ENCODE results near the gene FAM72C. TPM values are rescaled to one million over a fixed set of nuclear protein-coding genes. Genes with fewer than 3 reads are reported as not detected.
"Not testable (repeated sequence)": the region's sequence is repeated elsewhere in the genome, so short reads cannot be mapped to it uniquely, and the experiment has no call there.

FAM72C gene
- total and polyA plus RNA-seq, 8 donors: 0.18 to 3.5 (median 1.2) TPM

GRCh38 chr1:143972753-143973326, 1.1 kb upstream of the FAM72C start:
- H3K9me3 ChIP-seq; DNase-seq; H3K4me3 ChIP-seq; H3K4me1 ChIP-seq; H3K27ac ChIP-seq; H3K36me3 ChIP-seq; intact Hi-C loops (cut with DNase I); H3K27me3 ChIP-seq: not testable (repeated sequence)
- peak; percentile 49 for ATAC-seq

DNA sequence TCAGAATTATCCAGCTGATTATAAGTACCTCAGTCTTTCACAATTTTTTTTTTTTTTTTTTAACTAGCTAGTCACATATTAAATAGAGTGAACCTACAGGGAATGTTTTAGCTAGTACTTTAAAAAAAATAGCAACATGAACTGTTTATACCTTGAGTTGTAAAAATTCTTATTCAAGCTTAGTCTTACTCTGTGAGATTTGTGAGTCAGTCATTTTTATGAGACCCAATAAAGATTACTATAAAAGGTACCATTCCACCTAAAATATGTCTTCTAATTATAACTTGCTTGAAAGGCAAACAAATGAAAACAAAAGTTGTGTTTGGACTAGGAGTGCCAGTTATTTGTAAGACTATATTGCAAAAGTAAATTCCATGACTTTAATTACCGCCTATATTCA, 5.9 kb downstream of the FAM72C start:
- H3K4me3 ChIP-seq; H3K27ac ChIP-seq; DNase-seq; H3K9me3 ChIP-seq; intact Hi-C loops (cut with DNase I); ATAC-seq; H3K36me3 ChIP-seq; H3K4me1 ChIP-seq; H3K27me3 ChIP-seq: not testable (repeated sequence)

DNA sequence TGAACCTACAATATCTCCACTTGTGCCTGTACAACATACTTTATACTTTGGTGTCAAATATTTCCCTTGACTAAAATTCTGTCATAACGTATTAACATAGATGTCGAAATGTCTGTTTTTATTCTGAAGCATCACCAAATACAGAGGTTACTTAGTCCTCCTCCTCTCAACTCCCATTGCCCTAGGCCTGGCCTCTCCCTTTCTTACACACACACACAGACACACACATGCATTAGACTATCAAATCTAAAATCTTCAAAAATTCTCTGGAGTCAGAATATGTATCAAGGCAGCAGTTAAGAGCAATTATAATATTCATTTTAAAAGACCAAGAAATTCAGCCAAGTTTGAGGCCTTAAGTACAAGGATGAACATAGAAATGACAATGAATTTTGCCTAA, 7.5 kb downstream of the FAM72C start:
- not testable (repeated sequence) for H3K4me3 ChIP-seq, ATAC-seq

GRCh38 chr1:143955930-143956329, 15.9 kb downstream of the FAM72C start:
- ATAC-seq; H3K27me3 ChIP-seq; H3K9me3 ChIP-seq; H3K4me1 ChIP-seq; intact Hi-C loops (cut with DNase I); H3K36me3 ChIP-seq; H3K27ac ChIP-seq; DNase-seq; H3K4me3 ChIP-seq: not testable (repeated sequence)

More for the DNA sequence above, 7.5 kb downstream of the FAM72C start:
- intact Hi-C loops (cut with DNase I); H3K9me3 ChIP-seq; DNase-seq; H3K4me1 ChIP-seq; H3K36me3 ChIP-seq; H3K27me3 ChIP-seq; H3K27ac ChIP-seq: not testable (repeated sequence)

DNA sequence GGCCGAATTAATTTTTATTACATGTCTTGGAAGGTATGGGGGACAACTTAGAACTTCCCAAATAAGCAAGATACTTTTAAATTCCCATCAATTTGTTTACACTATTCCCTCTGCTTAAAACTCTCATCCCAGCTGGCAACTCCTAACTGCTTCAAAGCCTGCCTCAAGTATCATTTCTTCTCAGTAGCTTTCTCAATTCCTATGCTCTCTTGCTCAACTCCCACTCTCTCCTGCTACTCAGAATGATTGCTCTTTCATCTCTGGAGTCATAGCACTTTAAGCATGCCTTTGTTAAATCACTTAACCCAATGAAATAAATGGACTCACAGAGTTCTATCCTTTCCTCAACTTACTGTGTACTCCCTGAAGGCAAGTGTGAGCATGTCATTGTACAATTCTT, 18.9 kb downstream of the FAM72C start:
- H3K4me3 ChIP-seq; H3K9me3 ChIP-seq; H3K4me1 ChIP-seq; H3K27me3 ChIP-seq; DNase-seq; H3K27ac ChIP-seq; intact Hi-C loops (cut with DNase I); H3K36me3 ChIP-seq: not testable (repeated sequence)
- ATAC-seq: peak; percentile 71

- H3K36me3 ChIP-seq; H3K9me3 ChIP-seq; H3K27ac ChIP-seq; H3K4me1 ChIP-seq; H3K27me3 ChIP-seq; intact Hi-C loops (cut with DNase I); DNase-seq; H3K4me3 ChIP-seq: not testable (repeated sequence)
- peak; percentile 63 for ATAC-seq
Observed at GRCh38 chr1:143951485-143952391, 20.0 kb downstream of the FAM72C start.

DNA sequence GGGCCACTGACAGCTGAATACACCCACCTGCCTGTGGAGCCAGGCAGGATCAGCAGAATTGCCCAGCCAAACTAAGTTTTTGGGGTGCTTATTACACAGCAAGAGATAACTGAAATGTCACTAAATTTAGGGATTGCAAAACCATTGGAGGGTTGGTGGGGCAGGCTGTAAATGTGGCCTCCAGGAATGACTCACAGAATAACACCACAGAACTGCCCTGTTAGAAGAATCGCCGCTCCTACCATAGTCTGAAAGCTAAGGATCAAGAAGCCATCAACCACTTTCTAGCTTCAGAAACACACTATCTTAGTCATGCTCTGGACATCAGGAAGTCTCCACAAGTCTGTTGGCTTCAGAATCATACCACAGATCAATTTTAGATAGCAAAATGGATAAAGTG, 24.0 kb downstream of the FAM72C start:
- H3K36me3 ChIP-seq: not testable (repeated sequence)

DNA sequence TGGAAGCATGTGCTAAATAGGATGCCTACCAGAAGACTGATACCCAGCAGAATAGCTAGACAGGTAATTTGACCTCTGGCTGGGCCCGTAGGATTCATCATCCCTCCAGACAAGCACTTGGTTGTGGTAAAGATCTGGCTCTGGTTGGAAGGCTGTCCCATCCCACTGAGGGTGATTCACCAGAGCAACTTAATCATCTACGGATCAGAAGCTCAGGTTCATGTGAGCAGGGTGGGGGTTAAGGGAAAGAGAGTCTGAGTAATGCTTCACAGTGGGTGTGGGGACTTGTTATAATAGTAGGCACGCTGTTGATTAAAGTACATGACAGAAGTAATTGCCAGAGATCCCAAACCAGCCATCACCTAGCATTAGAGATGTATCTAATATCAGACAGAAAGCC, 26.5 kb downstream of the FAM72C start:
- H3K27me3 ChIP-seq; H3K9me3 ChIP-seq; intact Hi-C loops (cut with DNase I); DNase-seq; H3K4me3 ChIP-seq; H3K36me3 ChIP-seq; H3K27ac ChIP-seq; H3K4me1 ChIP-seq: not testable (repeated sequence)
- peak; percentile 32 for ATAC-seq

More for the DNA sequence above, 24.0 kb downstream of the FAM72C start:
- H3K4me1 ChIP-seq; H3K9me3 ChIP-seq; H3K27me3 ChIP-seq; H3K27ac ChIP-seq; DNase-seq; H3K4me3 ChIP-seq; intact Hi-C loops (cut with DNase I): not testable (repeated sequence)
- peak; percentile 15 for ATAC-seq

DNA sequence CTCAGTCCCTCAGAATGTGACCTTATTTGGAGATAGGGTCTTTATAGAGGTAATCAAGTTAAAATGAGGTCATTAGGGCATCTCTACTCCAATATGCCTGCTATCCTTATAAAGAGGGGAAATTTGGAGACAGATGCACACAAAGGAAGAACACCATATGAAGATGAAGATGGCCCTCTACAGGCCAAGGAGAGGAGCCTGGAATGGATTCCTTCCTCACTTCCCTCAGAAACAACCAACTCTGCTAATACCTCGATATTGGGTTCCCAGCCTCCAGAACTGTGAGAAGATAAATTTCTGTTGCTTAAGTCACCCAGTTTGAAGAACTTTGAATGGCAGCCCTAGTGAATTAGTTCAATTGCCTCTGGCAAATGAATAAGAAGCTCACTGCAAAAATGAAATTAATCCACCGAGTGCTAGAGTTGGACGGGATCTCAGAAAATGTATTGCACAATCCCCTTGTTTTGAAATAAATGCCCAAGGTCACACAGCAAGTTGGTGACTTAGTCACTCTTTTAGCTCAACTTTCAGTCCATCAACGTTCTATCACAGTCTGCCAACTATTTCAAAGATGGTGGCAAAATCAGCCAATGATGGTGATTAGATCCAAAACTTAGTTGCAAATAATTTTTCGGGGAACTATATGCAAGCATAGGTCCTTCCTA, 27.1 kb downstream of the FAM72C start:
- H3K36me3 ChIP-seq; intact Hi-C loops (cut with DNase I); H3K4me3 ChIP-seq; DNase-seq; H3K9me3 ChIP-seq; H3K27ac ChIP-seq; H3K4me1 ChIP-seq; H3K27me3 ChIP-seq: not testable (repeated sequence)
- peak; percentile 67 for ATAC-seq

DNA sequence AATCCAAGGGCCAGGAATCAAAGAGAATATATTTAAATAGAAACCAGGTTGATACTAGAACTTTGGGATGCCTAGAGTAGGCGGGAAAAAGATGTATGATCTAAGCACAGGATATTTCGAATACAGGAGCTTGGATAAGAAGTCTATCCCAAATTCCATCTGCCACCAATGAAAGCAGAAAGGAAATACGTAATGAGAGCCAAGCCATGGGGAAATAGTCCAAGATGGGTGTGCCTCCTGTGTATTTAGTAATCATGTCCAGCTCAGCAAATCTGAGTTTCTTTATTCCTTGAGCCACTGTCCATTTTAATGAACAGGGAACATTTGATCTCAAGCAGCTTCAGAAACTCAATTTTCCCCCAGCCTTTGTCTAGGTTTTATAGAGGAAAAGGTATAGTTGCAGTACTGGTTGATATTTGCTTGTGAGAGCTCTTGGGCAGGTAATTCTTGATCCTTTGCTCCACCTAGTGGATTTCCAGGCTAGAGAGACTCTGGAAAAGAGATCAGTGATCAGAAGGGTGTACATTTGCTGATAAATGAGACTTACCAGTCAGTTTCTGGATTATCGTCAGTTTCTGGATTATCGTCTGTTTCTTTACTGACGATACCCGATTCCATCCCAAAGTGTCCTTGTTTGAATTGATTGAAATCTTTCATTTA, 28.3 kb downstream of the FAM72C start:
- H3K27ac ChIP-seq; H3K4me1 ChIP-seq; H3K36me3 ChIP-seq; intact Hi-C loops (cut with DNase I); H3K27me3 ChIP-seq; DNase-seq; H3K9me3 ChIP-seq; H3K4me3 ChIP-seq: not testable (repeated sequence)
- peak; percentile 58 for ATAC-seq

GRCh38 chr1:143942238-143942860, 29.4 kb downstream of the FAM72C start:
- H3K9me3 ChIP-seq; H3K36me3 ChIP-seq; H3K4me1 ChIP-seq; H3K27ac ChIP-seq; ATAC-seq; DNase-seq; H3K4me3 ChIP-seq; H3K27me3 ChIP-seq; intact Hi-C loops (cut with DNase I): not testable (repeated sequence)

DNA sequence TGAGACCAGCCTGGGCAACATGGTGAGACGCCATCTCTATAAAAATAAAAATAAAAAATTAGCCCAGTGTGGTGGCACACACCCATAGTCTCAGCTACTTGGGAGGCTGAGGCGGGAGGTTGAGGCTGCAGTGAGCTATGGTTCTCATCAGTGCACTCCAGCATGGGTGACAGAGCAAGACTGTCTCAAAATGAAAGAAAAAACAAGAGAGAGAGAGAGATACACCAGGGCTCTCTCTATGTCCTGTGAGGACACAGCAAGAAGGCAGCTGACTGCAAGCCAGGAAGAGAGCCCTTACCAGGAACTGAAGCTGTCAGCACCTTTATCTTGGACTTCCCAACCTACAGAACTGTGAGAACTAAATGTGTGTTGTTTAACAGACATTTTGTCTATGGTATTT, 32.1 kb downstream of the FAM72C start:
- H3K9me3 ChIP-seq; intact Hi-C loops (cut with DNase I); ATAC-seq: not testable (repeated sequence)

More for the DNA sequence above, 32.1 kb downstream of the FAM72C start:
- not testable (repeated sequence) for H3K36me3 ChIP-seq, H3K27ac ChIP-seq, H3K4me3 ChIP-seq, DNase-seq, H3K4me1 ChIP-seq, H3K27me3 ChIP-seq
